Smooth muscle cell (in vitro differentiated cells): ENCODE measurements around the gene TNC. TPM values are rescaled to one million over a fixed set of nuclear protein-coding genes. Genes with fewer than 3 reads are reported as not detected.

Source experiments
- DNase-seq: peaks from one replicate; lab custom pipeline; 2025; ENCODE audit not compliant: unreplicated experiment; lab: John Stamatoyannopoulos, UW
- H2AFZ ChIP-seq: fragments of 200-600 bp; sonication (generic); 2 replicates; pipeline ENCODE4 v1.6.0; 2016; ENCODE audit warnings: antibody characterized with exemption, low read depth, mild to moderate bottlenecking
- H3F3A ChIP-seq: fragments of 200-600 bp; sonication (generic); 2 replicates; pipeline ENCODE4 v1.6.0; 2017; ENCODE audit warnings: antibody characterized with exemption, low read depth
- H3K27ac ChIP-seq: fragments of 200-600 bp; sonication (generic); 2 replicates; pipeline ENCODE4 v1.5.1; 2016; ENCODE audit warnings: low read depth, mild to moderate bottlenecking
- H3K27me3 ChIP-seq: fragments of 200-600 bp; sonication (generic); 2 replicates; pipeline ENCODE4 v1.6.1; 2016; ENCODE audit warnings: low read depth, mild to moderate bottlenecking
- H3K36me3 ChIP-seq: fragments of 200-600 bp; sonication (generic); 2 replicates; pipeline ENCODE4 v1.5.1; 2016; ENCODE audit warnings: low read depth
- H3K4me1 ChIP-seq: fragments of 200-600 bp; sonication (generic); 2 replicates; pipeline ENCODE4 v1.5.1; 2016; ENCODE audit warnings: low read depth
- H3K4me2 ChIP-seq: fragments of 200-600 bp; sonication (generic); 2 replicates; pipeline ENCODE4 v1.6.0; 2016; ENCODE audit warnings: mild to moderate bottlenecking
- H3K4me3 ChIP-seq: fragments of 200-600 bp; sonication (generic); 2 replicates; pipeline ENCODE4 v1.5.1; 2016; ENCODE audit warnings: mild to moderate bottlenecking
- H3K79me2 ChIP-seq: fragments of 200-600 bp; sonication (generic); 2 replicates; pipeline ENCODE4 v1.6.0; 2016; ENCODE audit warnings: low read depth, mild to moderate bottlenecking
- H3K9ac ChIP-seq: fragments of 200-600 bp; sonication (generic); 2 replicates; pipeline ENCODE4 v1.6.0; 2016; ENCODE audit warnings: low read depth
- H3K9me3 ChIP-seq: fragments of 200-600 bp; sonication (generic); replicated peaks from 2 replicates; pipeline ENCODE4 v1.5.1; 2016; ENCODE audit warnings: low read depth
- H4K20me1 ChIP-seq: fragments of 200-600 bp; sonication (generic); 2 replicates; pipeline ENCODE4 v1.6.0; 2016; ENCODE audit warnings: low read depth
- CTCF ChIP-seq: fragments of 200-600 bp; sonication (generic); IDR thresholded peaks from 2 replicates; pipeline ENCODE4 v1.5.1; 2017; ENCODE audit warnings: borderline replicate concordance, mild to moderate bottlenecking, antibody characterized with exemption; ENCODE audit not compliant: insufficient read depth, poor library complexity, severe bottlenecking
- WGBS: methylation state at CpG from one replicate; pipeline ENCODE4 v1.1.7; 2016; ENCODE audit warnings: low lambda C conversion rate; 5-methylcytosine and 5-hydroxymethylcytosine counted together
- polyA plus RNA-seq: library from polyadenylated mRNA; unstranded; fragments of >200 nt; fragmentation: Nextera tagmentation; extraction: Ambion mirVana; gene quantifications from 2 replicates; pipeline ENCODE4 v1.2.1, GENCODE V29; 2016
- total RNA-seq: library from RNA; depleted of rRNA; stranded (reverse); fragments of >200 nt; gene quantifications from 2 replicates; pipeline ENCODE4 v1.2.3, GENCODE V29; 2014

TNC gene
- total and polyA plus RNA-seq, 2 experiments from 2014 or later: 567 to 581 TPM

DNA sequence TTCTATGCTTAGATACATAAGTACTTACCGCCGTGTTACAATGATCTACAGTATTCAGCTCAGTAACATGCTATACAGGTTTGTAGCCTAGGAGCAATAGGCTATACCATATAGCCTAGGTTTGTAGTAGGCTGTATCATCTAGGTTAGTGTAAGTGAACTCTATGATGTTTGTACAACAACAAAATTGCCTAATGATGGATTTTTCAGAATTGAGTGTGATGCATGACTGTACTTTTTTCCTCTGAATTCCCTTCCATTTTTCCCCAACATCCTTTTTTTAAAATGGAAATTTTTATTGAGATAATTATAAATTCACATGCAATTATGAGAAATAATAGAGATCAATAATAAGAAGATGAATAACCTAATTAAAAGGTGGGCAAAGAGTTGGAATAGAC, 119.6 kb downstream of the TNC start:
- H3F3A ChIP-seq: no peaks in the 10 kb centered on the region
- no peak overlapping the region for H3K4me3 ChIP-seq
- no peak for DNase-seq
- no peaks in the 10 kb centered on the region for H3K79me2 ChIP-seq
- H4K20me1 ChIP-seq: no peaks in the 10 kb centered on the region
- no peak overlapping the region for H3K27ac ChIP-seq
- H3K4me1 ChIP-seq: no peaks in the 10 kb centered on the region
- H3K9ac ChIP-seq: no peak overlapping the region
- H2AFZ ChIP-seq: no peak overlapping the region
- H3K36me3 ChIP-seq: no peaks in the 10 kb centered on the region
- 50% methylated on average over 2 of the region's 2 CpGs for WGBS
- no peaks in the 10 kb centered on the region for H3K9me3 ChIP-seq
- no peak for TF ChIP-seq CTCF
- no peak overlapping the region for H3K4me2 ChIP-seq
- no peaks in the 10 kb centered on the region for H3K27me3 ChIP-seq

- Histone ChIP-seq H3K36me3 (no peaks in the 10 kb centered on the region), H3F3A (no peaks in the 10 kb centered on the region), H3K27ac (no peak overlapping the region), H3K79me2 (no peaks in the 10 kb centered on the region), H4K20me1 (no peaks in the 10 kb centered on the region), H3K4me3 (no peak overlapping the region), H3K27me3 (no peaks in the 10 kb centered on the region), H2AFZ (no peak overlapping the region), H3K4me2 (no peak overlapping the region), H3K9me3 (no peaks in the 10 kb centered on the region), H3K9ac (no peak overlapping the region), H3K4me1 (no peaks in the 10 kb centered on the region)
- no peak for TF ChIP-seq CTCF
- DNase-seq: no peak
- 69% methylated on average over 10 of the region's 10 CpGs for WGBS
These were observed 122.2 kb downstream of the TNC start for GRCh38 chr9:114995681-114996221.

DNA sequence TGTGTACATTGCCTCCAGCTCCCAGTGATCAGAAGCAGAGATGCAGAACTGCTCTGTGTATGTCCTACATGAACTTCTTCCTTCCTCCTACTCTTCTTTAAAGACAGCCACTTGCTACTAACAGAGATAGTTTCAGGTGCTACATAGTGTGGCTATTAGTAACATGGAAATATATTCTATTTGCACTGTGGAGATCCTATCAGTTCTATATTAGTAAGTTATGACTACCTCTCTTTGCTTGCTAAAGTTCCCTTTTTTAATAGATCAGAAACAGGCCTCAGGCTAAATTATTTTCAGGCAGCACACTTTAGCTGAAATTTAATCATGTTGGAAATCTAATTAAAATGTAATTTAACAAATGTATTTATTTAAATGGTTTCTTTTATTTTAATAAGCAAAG, 123.2 kb downstream of the TNC start:
- Histone ChIP-seq H3K9ac (no peak overlapping the region), H3K4me2 (no peak overlapping the region), H3K9me3 (no peaks in the 10 kb centered on the region), H3K27me3 (no peaks in the 10 kb centered on the region), H4K20me1 (no peaks in the 10 kb centered on the region), H3F3A (no peaks in the 10 kb centered on the region), H2AFZ (no peak overlapping the region), H3K4me3 (no peak overlapping the region), H3K27ac (no peak overlapping the region), H3K36me3 (no peaks in the 10 kb centered on the region), H3K4me1 (no peaks in the 10 kb centered on the region), H3K79me2 (no peaks in the 10 kb centered on the region)
- no peak for TF ChIP-seq CTCF
- no peak for DNase-seq

GRCh38 chr9:114991861-114992260, 126.1 kb downstream of the TNC start:
- Histone ChIP-seq H3F3A (no peaks in the 10 kb centered on the region), H3K4me3 (no peak overlapping the region), H3K79me2 (no peaks in the 10 kb centered on the region), H3K27me3 (no peaks in the 10 kb centered on the region), H3K36me3 (no peaks in the 10 kb centered on the region), H3K4me1 (no peaks in the 10 kb centered on the region), H3K4me2 (no peak overlapping the region), H3K9ac (no peak overlapping the region), H2AFZ (no peak overlapping the region), H4K20me1 (no peaks in the 10 kb centered on the region), H3K9me3 (no peaks in the 10 kb centered on the region), H3K27ac (no peak overlapping the region)
- WGBS: 86% methylated on average over 7 of the region's 7 CpGs
- TF ChIP-seq CTCF: no peak
- DNase-seq: no peak
